NOMO-1 (cell line): ENCODE measurements around the gene AP1B1.
"Not testable (repeated sequence)": the region's sequence is repeated elsewhere in the genome, so short reads cannot be mapped to it uniquely, and the experiment has no call there.

Experiments used
- DNase-seq, 2 experiments: peaks; one replicate each; lab custom pipeline; 2025; ENCODE audit not compliant: unreplicated experiment in 2 of 2; lab: John Stamatoyannopoulos, UW

The AP1B1 gene

DNA sequence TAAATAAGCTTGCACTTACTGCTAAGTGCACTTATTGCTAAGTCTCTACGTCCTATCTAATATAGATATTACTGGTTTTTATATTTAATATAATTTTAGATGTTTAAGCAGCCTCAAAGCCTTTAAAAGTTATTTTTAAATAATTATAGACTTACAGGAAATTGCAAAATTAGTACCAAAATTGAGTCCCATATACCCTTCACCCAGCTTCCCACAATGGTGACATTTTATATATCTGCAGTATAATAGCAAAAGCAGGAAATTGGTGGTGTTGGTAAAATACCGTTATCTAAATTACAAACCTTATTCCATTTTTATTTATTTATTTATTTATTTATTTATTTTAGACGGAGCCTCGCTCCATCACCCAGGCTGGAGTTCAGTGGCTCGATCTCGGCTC, 1.9 kb upstream of the AP1B1 start:
- no peak for DNase-seq

DNA sequence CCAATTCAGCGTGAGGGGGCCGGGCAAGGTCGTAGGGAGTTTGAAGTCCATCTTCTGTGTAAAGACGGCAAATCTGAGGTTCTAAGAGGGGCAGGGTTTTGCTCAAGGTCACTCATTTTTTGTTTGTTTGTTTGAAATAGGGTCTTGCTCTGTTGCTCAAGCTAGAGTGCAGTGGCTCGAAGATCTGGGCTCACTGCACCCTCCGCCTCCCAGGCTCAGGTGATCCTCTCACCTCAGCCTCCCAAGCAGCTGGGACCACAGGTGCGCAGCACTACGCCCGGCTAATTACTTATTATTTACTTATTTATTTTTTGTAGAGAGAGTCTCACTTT, 355 bp upstream of the AP1B1 start:
- no peak for DNase-seq

DNA sequence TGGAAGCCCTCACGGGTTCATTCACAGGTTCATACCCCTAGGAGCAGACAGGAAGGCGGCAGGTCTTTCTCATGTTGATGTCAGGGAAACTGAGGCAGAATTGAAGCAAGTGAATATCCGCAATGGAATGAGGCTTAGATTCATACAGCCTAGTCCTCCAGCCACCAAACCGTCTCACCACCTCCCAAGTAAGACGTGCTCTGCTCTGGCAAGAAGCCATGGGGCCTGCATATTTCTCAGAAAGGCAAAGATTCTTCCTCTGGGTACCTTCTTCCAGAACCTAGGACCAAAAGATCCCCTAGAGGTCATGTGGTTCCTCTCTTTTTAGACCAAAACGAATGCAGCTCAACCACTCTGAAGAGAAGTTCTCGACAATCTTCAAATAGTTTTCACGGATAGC, 1.7 kb downstream of the AP1B1 start:
- no peak for DNase-seq

DNA sequence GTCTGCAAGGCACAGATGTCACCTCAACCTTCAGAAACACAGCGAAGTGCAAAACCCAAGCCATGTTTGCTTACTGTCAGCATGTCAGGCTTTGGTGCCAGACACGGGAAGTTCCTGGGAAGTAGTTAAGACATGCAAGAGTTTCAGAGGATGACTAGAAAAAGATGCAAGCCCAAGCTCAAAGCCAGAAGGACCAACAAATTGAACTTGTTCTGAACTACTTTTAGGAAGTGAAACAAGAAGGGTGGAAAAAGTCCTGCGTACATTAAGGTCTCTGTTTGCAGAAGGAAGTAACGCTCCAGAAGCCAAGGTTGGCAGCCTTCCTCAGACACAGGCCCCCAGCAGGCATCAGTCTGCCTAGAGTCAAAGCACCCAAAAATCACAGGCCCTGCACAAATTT, 2.6 kb downstream of the AP1B1 start:
- peak; percentile 74 to 96 for DNase-seq

DNA sequence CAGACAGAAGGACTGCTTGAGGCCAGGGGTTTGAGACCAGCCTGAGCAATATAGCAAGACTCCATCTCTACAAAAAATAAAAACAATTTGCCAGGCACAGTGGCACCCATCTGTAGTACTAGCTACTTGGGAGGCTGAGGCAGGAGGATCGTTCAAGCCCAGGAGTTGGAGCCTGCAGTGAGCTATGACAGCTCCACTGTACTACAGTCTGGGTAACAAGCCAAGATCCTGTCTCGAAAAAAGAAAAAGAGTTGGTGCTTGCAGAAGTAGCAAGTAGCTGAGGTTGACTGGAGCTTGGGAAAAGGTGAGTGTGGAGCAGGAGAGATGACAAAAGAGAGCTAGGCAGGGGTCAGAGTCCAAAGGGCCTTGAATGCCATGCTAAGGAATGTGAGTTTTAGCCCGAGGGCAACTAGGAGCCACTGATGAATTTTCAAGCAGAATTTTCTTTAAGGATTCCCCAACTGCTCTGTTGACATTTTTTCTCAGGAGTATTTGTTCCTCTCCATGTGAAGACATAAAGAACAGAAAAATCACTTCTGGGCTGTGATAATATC, 3.1 kb downstream of the AP1B1 start:
- DNase-seq, result no peak

DNA sequence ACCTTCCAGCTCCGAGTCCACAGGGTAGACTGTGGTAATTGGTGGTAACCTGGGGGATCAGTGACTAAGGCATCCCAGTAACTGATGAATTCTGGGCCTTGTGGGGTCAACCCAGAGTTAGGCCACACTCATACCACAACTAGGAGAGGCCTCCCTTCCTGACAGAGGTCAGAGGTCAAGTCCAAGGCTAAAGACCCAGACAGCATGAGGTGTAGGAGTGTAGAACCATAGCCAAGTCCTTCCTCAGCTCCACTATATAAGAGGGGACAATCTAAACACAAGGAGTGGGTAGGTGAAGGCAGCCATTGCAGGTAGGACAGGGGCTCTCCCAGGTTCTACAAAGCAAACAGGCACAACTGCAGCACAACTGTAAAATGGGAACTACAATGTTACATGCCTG, 4.6 kb downstream of the AP1B1 start:
- no peak for DNase-seq

DNA sequence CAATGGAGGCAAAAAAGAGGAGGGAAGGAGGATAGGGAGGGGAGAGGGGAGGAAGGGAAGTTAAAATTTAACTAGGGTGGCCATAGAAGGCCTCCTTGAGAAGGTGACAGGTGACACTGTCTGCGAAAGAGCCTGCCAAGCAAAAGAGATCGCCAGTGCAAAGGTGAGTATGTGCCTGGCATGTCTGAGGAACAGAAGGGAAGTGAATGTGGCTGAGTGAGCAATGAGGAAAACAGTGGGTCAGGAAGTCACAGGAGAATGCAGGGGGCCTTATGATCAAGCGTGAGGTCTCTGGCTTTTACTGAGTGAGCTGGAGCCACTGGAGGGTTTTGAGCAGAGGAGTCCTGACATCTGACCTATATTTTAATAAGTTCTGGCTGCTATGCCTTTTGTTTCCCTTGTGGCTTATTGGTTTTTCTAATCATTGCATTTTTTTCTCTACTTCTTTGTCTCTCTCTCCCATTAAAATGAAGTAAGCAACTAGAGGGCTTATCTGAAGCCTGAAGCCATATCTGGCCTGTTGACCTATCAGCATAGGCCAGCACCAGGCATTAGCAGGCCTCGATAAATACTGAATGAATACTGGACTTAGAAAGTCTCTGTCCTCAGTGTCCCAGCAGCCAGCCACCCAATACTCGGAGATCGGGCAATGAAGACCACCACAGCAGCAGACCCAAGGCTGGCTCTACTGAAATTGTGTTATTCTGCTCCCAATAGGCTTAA, 5.6 kb downstream of the AP1B1 start:
- DNase-seq, result no peak

DNA sequence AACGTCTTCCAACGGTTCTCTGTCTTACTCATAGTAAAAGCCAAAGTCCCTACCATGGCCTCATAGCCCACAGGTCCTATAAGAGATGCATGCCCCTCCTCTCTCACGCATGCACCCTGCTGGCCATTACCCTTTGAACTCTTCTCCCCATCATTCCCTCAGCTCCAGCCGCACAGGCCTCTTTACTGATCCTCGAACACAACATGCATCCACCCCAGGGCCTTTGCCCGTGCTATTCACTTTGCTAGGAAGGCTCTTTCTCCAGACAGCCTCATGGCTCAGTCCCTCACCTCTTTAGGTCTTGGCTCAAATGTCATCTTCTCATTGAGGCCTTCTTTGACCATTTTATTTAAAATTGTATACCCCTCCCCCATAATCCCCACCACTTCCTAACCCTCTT, 7.5 kb downstream of the AP1B1 start:
- no peak for DNase-seq

DNA sequence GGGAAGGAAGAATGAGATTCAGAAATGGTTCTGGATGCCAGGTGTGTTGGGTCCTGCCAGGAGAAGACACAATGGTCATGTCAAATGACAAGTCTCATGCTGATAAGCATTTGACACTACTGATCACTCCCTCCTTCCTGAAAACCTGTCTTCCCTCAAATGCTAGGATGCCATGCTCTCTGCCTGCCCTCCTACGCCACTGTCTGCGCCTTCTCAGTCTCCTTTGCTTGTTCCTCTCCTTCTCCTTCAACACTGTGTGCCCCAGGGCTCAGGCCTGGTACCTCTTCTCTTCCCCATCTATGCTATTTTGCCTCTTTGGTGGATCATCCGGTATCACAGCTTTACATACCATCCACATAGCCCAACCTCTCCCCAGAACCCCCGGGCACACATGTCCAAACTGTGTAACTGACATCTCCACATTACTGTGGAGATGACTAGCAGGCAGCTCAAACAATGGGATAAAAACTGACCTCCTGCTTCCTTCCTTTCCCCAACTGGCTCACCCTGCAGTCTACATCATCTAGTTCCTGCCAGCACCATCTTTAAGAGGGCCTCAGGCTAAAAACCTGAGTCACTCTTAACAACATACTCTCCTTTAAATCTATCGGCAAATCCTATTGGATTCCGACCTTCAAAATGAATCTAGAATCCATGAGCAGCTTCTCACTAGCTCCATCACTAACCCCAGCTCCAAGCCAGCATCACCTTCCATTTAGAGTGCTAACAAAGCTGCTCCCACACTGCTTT, 8.2 kb downstream of the AP1B1 start:
- DNase-seq, result no peak

DNA sequence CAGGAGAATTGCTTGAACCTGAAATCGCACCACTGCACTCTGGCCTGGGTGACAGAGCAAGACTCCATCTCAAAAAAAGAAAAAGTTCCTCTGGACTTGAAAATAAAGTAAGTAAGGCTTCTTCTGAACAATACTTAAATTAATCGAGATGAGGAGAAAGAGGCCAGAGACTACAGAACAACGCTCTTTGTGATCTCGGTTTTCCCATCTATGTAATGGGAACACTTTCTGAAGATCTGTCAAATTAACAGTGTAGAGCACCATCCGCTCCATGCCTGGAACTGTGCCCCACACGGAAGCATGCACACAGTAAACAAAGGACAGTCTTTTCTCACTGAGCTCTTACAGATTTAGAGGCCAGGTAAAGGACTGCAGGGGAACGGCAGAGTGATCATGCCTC, 9.1 kb downstream of the AP1B1 start:
- no peak for DNase-seq

DNA sequence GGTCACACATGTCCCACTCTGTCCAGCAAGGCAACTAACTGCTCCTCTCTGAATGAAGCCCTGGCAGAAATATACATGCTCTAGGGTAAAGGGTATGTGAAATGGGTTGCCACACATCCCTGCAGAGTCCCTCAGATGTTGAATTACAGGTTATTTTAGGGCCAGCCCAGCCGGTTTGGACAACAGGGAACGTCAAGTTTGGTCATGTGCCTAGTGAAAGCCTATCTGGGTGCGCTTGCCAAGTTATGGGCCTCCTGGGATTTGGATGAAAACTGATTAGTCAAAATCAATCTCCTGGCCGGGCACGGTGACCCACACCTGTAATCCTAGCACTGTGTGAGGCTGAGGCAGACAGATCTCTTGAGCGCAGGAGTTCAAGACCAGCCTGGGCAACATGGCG, 10.4 kb downstream of the AP1B1 start:
- DNase-seq, result no peak

DNA sequence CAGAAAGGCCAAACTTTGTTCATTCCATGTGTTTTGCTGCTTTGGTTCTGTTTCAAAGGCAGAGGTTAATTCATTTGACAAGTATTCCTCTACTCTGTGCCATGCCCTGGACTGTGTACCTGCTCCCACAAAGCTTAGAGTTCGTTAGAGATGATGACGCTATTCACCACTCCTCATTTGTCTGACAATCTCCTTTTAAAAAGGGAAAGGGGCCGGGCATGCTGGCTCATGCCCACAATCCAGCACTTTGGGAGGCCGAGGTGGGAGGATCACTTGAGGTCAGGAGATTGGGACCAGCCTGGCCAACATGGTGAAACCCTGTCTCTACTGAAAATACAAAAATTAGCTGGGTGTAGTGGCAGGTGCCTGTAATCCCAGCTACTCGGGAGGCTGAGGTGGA, 11.7 kb downstream of the AP1B1 start:
- not testable (repeated sequence) for DNase-seq

DNA sequence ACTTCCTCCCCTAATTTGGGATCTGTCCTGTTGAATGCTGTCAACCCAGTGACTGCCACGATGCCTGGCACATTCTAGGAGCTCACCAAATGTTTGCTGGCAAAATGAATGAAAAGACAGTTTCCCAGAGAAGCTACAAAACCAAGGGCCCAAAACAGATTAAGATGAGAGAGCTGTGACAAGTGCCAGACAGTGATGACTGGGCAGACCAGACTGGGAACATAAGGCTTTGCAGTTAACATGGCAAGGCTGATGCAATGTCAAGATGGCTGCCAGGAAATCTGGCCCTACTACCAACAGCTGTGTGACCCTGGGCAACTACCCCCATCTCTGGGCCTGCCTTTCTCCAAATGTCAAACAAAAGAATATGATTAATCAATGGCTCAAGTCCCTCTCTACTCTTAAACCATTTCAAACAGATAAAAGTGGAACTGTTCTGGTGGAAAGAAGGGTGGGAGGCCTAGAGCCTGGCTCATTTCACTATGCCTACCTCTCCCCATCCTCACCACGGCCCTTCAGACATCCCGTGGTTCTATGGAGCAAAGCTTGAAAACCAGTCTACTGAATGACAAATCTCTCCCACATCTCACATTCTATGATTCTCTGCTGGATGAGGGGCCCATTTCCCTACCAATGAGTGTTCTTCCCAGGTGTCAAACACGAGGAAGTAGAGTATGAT, 12.8 kb downstream of the AP1B1 start:
- DNase-seq, result no peak

DNA sequence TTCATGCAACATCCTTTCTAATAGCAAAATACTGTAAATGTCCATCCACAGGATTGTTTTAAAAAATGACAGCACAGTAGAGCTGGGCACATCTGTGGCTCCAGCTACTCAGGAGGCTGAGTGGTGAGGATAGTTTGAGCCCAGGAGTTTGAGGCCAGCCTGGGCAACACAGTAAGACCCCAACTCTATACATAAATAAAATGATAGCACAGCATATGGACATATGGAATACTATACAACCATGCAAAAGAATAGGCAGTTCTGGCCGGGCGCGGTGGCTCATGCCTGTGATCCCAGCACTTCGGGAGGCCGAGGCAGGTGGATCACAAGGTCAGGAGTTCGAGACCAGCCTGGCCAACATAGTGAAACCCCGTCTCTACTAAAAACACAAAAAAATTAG, 13.6 kb downstream of the AP1B1 start:
- DNase-seq, result not testable (repeated sequence)

DNA sequence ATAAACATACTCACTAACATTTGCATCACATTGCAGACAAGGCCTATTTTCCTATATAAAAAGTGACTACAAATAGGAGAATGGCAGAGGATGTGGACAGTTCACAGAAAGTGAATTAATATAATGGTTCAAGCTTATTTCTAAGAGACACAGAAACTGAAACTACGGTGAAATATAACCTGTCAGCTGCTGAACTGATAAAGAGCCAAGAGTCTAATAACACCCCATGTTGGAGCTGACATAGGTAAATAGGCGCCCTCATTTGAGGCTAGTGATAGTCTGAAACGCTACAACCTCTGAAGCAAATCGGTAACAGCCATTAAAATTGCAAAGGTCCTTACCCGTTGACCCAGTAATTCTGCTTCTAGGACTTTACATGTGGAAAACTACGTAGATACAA, 14.0 kb downstream of the AP1B1 start:
- no peak for DNase-seq

DNA sequence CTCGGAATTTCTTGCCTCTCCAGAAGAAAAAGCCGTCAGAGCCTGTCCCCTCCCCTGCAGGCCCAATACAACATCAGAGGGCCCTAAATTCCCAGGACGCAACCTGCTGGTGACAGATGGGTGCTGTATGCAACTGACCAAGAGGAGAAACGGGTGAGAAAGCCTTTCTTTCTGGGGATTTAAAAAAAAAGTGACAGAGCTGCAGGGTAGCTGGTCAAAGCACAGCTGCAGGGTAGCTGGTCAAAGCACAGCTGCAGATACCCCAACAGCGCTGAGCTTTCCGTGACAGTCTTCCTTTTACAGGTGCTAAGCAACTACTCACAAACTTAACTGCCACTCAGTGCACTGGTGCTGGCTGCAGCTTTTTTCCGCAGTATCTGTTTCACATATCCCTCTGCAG, 17.8 kb downstream of the AP1B1 start:
- no peak for DNase-seq

DNA sequence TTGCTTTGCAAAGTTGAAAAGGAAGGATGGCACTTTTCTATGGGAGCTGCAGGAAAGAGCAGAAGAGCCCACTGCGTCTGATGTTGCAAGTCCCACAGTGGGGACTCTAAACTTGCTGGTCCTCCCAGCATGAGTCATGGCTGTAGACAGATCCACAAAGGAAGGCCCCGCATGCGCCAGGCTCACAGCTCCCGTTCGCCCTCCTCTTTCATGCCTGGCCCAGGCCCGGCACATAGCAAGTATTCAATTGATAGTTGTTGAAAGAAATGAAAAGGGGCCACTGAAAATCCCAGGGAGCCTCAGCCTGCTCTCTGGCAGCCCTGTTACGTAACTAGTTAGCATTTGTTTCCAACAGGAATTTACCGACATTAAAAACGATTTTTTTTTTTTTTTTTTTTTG, 18.9 kb downstream of the AP1B1 start:
- DNase-seq, result peak; percentile 17 to 35

DNA sequence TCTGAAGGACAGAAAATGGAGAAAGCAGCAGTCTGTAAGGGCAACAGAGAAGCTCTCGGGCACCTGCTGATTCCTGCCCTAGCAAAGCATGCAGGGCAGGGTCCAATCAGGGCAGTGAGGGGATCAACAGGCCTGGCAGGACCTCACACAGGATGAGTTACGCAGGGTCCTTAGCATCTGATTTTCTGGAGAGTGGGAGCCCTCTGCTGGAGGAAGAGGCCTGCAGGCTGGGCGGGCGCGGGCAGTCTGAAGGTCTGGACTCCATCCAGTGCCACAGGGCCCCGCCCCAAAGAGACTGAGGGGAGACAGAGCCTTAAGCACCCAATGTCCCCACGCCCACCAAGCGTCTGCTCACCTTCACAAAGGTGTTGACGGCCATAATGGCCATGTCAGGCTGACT, 28.9 kb downstream of the AP1B1 start:
- no peak for DNase-seq

DNA sequence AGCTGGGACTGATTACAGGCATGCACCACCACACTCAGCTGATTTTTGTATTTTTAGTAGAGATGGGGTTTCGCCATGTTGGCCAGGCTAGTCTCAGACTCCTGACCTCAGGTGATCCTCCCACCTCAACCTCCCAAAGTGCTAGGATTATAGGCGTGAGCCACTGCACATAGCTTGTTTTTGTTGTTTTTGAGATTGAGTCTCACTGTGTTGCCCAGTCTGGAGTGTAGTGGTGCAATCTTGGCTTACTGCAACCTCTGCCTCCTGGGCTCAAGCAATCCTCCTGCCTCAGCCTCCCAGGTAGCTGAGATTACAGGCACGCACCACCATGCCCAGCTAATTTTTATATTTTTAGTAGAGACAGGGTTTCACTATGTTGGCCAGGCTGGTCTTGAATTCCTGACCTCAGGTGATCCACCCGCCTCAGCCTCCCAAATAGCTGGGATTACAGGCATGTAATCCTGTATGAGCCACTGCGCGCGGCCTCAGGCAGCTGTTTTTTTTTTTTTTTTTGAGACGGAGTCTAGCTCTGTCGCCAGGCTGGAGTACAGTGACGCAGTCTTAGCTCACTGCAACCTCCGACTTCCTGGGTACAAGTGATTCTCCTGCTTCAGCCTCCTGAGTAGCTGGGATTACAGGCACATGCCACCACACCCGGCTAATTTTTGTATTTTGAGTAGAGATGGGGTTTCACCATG, 31.0 kb downstream of the AP1B1 start:
- DNase-seq, result not testable (repeated sequence)

DNA sequence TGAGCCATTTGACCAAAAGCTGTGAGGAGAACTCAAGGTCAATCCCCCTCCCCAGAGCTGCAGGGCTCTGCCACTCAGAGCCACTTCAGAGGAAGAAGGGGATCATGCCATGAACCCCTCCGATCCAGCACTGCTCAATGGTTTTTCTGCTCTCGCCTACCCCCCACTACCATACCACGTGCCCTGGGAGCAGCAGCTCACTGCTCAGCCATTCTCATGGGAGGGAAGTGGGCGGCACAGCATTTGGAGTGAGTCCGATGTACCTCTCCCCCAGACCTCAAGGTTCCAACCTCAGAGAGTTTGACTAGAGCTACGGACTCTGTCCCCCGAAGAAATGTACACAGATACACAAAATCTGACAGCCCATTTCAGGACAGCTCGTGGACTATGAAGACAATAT, 34.5 kb downstream of the AP1B1 start:
- no peak for DNase-seq

DNA sequence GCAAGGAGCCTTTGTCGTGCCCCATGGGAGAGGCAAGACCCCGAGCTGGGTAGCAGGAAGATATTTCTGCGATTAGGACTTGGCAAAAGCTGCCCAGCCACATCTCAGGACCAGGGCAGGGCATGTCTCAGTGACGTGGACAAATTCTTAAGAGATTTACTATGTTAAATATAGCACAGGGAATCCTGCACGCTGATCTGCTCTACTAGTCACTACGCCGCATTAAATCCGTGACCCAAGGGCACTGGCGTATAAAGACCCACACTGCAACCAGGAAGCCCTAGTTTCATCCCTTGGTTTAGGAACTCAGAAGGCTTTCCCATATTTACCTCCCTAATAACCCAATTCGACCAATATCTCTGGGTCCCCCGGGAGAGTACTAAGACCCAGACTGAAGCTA, 35.1 kb downstream of the AP1B1 start:
- no peak for DNase-seq
